Endodermal cell (in vitro differentiated cells): ENCODE data around the gene TMSB4X. TPM values are rescaled to one million over a fixed set of nuclear protein-coding genes. Genes with fewer than 3 reads are reported as not detected.

Experiments used
- DNase-seq: peaks from one replicate; pipeline ENCODE4 v3.0.0-alpha.2; 2017
- H3K27ac ChIP-seq: 2 replicates; pipeline ENCODE4 v1.5.1; 2013; ENCODE audit warnings: mild to moderate bottlenecking, low read depth, low read length, moderate library complexity
- H3K27me3 ChIP-seq: 2 replicates; pipeline ENCODE4 v1.6.1; 2013; ENCODE audit warnings: mild to moderate bottlenecking, low read length, moderate library complexity; ENCODE audit not compliant: insufficient read depth, control insufficient read depth, poor library complexity, severe bottlenecking
- H3K36me3 ChIP-seq: 2 replicates; pipeline ENCODE4 v1.7.0; 2013; ENCODE audit warnings: mild to moderate bottlenecking, low read length, moderate library complexity; ENCODE audit not compliant: control insufficient read depth, insufficient read depth
- H3K4me1 ChIP-seq: one replicate; pipeline ENCODE4 v1.7.0; 2013; ENCODE audit warnings: low read length; ENCODE audit not compliant: control insufficient read depth, insufficient read depth
- H3K4me3 ChIP-seq: 2 replicates; pipeline ENCODE4 v1.5.1; 2013; ENCODE audit warnings: mild to moderate bottlenecking, low read length, moderate library complexity
- H3K9ac ChIP-seq: 2 replicates; pipeline ENCODE4 v1.6.1; 2013; ENCODE audit warnings: mild to moderate bottlenecking, low read length, moderate library complexity; ENCODE audit not compliant: poor library complexity, severe bottlenecking; ENCODE audit errors: extremely low read depth
- H3K9me3 ChIP-seq: 2 replicates; pipeline ENCODE4 v1.6.1; 2013; ENCODE audit warnings: mild to moderate bottlenecking, low read length, moderate library complexity; ENCODE audit not compliant: control insufficient read depth
- H3K27ac Mint-ChIP-seq: 2 replicates; pipeline ENCODE4 v1.8.0; 2020; ENCODE audit warnings: mixed read lengths
- H3K27me3 Mint-ChIP-seq: 2 replicates; pipeline ENCODE4 v1.8.0; 2021; ENCODE audit warnings: mild to moderate bottlenecking, mixed read lengths; ENCODE audit not compliant: insufficient read depth
- H3K36me3 Mint-ChIP-seq: 2 replicates; pipeline ENCODE4 v1.8.0; 2020; ENCODE audit warnings: low read depth, mixed read lengths
- H3K4me1 Mint-ChIP-seq: 2 replicates; pipeline ENCODE4 v1.8.0; 2020; ENCODE audit warnings: mixed read lengths
- H3K4me3 Mint-ChIP-seq: 2 replicates; pipeline ENCODE4 v1.8.0; 2020; ENCODE audit warnings: mild to moderate bottlenecking, moderate library complexity, mixed read lengths
- H3K9me3 Mint-ChIP-seq: 2 replicates; pipeline ENCODE4 v1.8.0; 2020; ENCODE audit warnings: mild to moderate bottlenecking, mixed read lengths
- WGBS, 2 experiments: methylation state at CpG; one replicate each; pipeline versions ENCODE4 v1.1.5 to v1.1.7; 2013; ENCODE audit warnings: missing lambda C conversion rate in 2 of 2, mixed read lengths in 1 of 2; ENCODE audit not compliant: insufficient coverage in 1 of 2, insufficient read length in 1 of 2; 5-methylcytosine and 5-hydroxymethylcytosine counted together
- total RNA-seq, 2 donors: library from RNA; stranded (reverse); fragmentation: NEBNext Ultra II Directional in 1 of 2; extraction: Animal tissue kit (Norgen Biotek cat#: 25700) in 1 of 2; gene quantifications; 2 replicates in 1 of 2; 3 replicates in 1 of 2; pipeline ENCODE4 v1.2.1, GENCODE V29; 2021
- TF ChIP-seq, protein P1 (sequence below): fragments of 200-600 bp; sonication (generic); conservative IDR thresholded peaks from 2 replicates; pipeline ENCODE4 v1.5.0; 2021; ENCODE audit warnings: antibody characterized with exemption, mild to moderate bottlenecking

Gene TMSB4X
- total RNA-seq, 2 donors from 2014 or later = 1,539 to 2,456 TPM

DNA sequence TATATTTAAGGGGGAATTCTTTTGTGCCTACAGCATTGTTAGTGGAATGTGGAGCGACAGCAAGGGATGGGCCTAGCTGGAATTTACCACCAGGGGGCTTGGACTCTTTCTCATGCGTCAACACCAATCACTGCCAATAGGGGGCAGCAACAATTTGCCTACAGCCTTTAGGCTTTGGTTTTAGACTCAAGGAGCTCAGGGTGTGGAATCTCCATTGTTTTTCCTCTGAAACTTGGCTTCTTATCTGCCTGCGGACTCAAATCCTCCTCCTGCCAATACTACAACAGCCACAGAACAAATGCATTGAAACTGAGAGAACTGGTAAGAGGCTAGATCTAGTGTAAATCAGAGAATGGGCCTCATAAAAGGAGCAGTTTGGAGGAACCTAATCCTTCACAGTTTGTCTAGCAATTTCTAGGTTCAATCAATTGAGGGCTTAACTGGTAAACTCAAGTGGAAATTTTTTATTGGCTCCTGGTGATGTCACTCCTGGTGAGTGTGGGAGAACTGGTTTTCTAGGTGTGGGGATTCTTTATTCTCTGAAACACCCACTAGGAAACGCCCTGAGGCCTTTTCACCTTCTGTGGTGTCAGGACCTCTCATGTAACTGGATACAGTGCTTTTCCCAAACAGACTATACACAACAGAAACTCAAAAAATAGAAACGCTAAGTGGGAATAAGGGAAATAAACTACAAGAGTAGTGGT, 27.9 kb upstream of the TMSB4X start:
- no peaks in the 10 kb centered on the region for H3K36me3 ChIP-seq
- Mint-ChIP-seq H3K36me3 (peaks cover 4% of the 10 kb centered on the region), H3K4me1 (peaks cover 35% of the 10 kb centered on the region), H3K27me3 (no peaks in the 10 kb centered on the region), H3K9me3 (peaks cover 72% of the 10 kb centered on the region), H3K4me3 (no peak overlapping the region), H3K27ac (peak overlapping the region; percentile 95)
- WGBS, 2 experiments = 39% methylated on average over 3 of the region's 5 CpGs; no CpG with 5 or more reads in 1 of the 2 experiments
- peak; percentile 97 for DNase-seq
- peak overlapping the region; percentile 12 for H3K9ac ChIP-seq
- H3K27me3 ChIP-seq = no peaks in the 10 kb centered on the region
- H3K9me3 ChIP-seq = no peaks in the 10 kb centered on the region
- TF ChIP-seq, protein P1, sequence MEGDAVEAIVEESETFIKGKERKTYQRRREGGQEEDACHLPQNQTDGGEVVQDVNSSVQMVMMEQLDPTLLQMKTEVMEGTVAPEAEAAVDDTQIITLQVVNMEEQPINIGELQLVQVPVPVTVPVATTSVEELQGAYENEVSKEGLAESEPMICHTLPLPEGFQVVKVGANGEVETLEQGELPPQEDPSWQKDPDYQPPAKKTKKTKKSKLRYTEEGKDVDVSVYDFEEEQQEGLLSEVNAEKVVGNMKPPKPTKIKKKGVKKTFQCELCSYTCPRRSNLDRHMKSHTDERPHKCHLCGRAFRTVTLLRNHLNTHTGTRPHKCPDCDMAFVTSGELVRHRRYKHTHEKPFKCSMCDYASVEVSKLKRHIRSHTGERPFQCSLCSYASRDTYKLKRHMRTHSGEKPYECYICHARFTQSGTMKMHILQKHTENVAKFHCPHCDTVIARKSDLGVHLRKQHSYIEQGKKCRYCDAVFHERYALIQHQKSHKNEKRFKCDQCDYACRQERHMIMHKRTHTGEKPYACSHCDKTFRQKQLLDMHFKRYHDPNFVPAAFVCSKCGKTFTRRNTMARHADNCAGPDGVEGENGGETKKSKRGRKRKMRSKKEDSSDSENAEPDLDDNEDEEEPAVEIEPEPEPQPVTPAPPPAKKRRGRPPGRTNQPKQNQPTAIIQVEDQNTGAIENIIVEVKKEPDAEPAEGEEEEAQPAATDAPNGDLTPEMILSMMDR = peak; percentile 95
- no peak overlapping the region for H3K4me3 ChIP-seq
- peak overlapping the region; percentile 6 for H3K27ac ChIP-seq
- H3K4me1 ChIP-seq = no peaks in the 10 kb centered on the region

DNA sequence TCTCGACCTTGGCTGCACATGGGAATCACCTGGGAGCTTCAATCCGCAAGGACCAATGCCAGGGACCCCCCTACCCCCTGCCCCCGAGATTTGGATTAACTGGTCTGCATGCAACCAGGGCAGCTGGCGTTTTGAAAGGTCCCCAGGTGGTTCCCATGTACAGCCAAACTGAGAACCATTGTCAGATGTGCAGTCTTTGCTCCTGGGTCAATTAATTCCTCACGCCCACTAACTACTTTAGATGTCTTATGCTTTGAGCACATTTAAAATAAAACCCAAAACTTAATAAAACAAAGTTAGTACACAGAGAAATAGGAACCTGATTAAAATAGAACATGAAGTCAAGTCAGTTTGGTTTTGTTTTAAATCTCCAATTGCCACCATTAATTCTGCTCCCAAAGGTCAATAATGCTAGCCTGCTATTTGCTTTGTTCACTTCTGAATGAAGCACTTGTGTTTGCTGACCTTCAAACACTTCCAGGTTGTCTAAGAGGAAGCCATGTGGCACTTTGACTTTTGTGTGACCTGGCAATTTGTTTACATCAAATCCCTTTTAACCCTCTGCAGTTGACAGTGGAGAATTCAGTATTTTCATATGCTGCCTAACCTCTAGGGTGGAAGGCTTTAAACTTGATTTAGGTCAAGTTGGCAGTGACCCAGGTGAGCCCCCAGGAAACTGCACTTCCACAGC, 27.2 kb upstream of the TMSB4X start:
- Histone ChIP-seq H3K27ac (no peak overlapping the region), H3K27me3 (no peaks in the 10 kb centered on the region), H3K4me3 (no peak overlapping the region), H3K9me3 (no peaks in the 10 kb centered on the region), H3K36me3 (no peaks in the 10 kb centered on the region), H3K9ac (peak overlapping the region; percentile 12), H3K4me1 (no peaks in the 10 kb centered on the region)
- TF ChIP-seq, protein P1 = no peak
- peaks cover 2% of the 10 kb centered on the region for H3K36me3 Mint-ChIP-seq
- 60 to 79% methylated on average over 1 to 4 of the region's 5 CpGs for WGBS, 2 experiments
- H3K27ac Mint-ChIP-seq = peak overlapping the region; percentile 95
- H3K4me1 Mint-ChIP-seq = peaks cover 35% of the 10 kb centered on the region
- DNase-seq = no peak
- H3K9me3 Mint-ChIP-seq = peaks cover 72% of the 10 kb centered on the region
- H3K4me3 Mint-ChIP-seq = no peak overlapping the region
- H3K27me3 Mint-ChIP-seq = no peaks in the 10 kb centered on the region

- Mint-ChIP-seq H3K4me3 (no peak overlapping the region), H3K9me3 (peaks cover 72% of the 10 kb centered on the region), H3K27ac (no peak overlapping the region), H3K36me3 (no peaks in the 10 kb centered on the region), H3K4me1 (peaks cover 35% of the 10 kb centered on the region), H3K27me3 (no peaks in the 10 kb centered on the region)
- WGBS, 2 experiments = 93% methylated on average over 2 of the region's 2 CpGs; no CpG with 5 or more reads in 1 of the 2 experiments
- Histone ChIP-seq H3K9me3 (no peaks in the 10 kb centered on the region), H3K9ac (no peak overlapping the region), H3K27ac (no peak overlapping the region), H3K27me3 (no peaks in the 10 kb centered on the region), H3K4me1 (no peaks in the 10 kb centered on the region), H3K36me3 (no peaks in the 10 kb centered on the region), H3K4me3 (no peak overlapping the region)
- TF ChIP-seq, protein P1 = no peak
- DNase-seq = no peak
Measured at GRCh38 chrX:12948495-12948894, 26.4 kb upstream of the TMSB4X start.
